ENCODE results near the gene TXNRD3. TPM values are rescaled to one million over a fixed set of nuclear protein-coding genes. Genes with fewer than 3 reads are reported as not detected.
A peak's percentile ranks its signal among the peaks of the same experiment; 100 is the strongest.
"Not testable (repeated sequence)": the region's sequence is repeated elsewhere in the genome, so short reads cannot be mapped to it uniquely, and the experiment has no call there.

The TXNRD3 gene
- total RNA-seq, 1 experiment from 2014 or later, result 21.5 TPM

DNA sequence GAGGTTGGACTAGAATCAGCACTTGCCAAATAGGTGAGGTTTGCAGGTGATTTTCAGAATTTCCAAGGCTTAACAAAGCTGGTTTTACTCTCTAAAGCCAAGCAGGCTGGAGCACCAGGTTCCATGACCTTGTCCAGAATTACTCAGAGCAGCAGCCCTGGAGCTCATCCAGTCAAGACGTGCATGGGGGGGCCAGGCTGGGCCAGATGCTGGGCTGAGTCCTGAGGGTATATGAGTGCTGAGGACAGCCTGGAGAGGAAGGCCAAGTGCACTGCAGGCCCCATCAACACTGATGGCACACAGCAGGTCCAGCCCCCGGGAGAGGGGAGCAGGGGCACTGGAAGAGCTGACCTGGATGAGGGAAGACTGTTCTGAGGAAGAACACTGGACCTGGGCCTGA is 3.0 kb upstream of the TXNRD3 start:
- DNase-seq (ENCODE audit: low spot score), result no peak
- in situ Hi-C loops (cut with HindIII; ENCODE audit: low sequenced_read_pairs), result no loop called here

DNA sequence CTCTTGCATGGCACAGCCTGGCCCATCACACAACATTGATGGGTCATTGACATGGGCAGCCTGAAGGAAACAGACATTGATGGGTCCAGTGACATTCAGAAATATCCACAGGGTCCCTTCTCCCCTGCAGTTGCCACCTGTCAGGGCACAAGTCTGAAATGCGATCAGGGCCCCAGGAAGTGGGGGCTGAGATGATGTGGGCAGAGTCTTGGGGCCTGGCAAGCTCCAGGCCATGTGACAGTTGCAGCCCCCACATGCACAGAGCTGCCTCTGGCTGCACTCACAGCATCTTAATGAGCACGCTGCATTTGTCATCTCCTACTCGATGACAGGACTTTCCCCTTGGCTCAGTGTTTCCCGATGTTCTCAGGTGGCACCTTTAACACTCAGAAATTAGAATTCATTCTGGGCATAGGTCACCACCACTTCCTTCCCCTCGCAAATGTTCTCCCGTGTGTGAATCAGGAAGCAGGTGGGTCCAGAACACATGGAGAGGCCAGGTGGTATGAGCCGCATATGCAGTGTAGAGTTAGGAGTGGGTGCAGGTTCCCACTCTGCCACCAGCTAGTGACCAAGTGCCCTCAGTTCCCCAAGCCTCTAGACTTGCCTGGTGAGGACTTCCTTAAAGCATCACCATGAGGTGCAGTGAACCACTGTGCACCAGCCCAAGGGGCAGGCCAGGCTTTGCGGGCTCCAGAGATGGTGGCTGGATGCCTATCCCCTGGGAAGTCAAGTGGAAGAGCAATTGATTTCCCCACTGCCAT is 1.6 kb upstream of the TXNRD3 start:
- in situ Hi-C loops (cut with HindIII; ENCODE audit: low sequenced_read_pairs), result no loop called here
- no peak for DNase-seq (ENCODE audit: low spot score)

DNA sequence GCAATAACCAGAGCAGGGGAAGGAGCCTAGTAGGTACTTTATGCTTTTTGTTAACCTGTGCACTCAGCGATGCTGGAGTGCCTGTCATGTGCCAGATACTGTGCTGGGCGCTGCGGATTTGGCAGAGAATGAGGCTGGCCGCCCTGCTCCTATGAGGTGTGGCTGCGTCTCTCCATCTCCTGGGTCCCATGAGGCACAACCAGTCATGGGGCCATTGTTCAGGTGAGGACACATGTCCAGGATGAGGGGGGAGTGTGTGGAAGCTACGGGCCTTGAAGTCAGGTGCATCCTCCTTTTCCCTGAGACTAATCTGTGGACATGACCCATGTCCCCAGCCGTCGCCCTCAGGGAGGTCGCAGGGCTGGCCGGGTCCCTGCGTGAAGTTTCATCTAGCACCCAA is 963 bp upstream of the TXNRD3 start:
- in situ Hi-C loops (cut with HindIII; ENCODE audit: low sequenced_read_pairs), result no loop called here

DNA sequence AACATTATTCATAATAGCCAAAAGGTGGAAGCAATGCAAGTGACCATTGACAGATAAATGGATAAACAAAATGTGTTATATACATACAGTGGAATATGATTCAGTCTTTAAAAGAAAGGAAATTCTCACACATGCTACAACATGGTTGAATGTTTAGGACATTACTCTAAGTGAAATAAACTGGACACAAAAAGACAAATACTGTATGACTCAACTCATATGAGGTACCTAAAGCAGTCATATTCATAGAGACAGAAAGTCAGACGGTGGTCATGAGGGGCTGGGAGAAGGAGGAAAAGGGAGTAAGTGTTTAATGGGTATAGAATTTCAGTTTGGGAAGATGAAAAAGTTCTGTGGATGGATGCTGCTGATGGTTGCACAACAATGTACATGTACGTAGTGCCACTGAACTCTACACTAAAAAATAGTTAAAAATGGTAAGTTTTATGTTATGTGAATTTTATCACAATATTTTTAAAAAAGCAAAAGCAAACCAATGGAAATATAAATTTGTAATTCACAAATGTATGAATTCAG is 5.3 kb downstream of the TXNRD3 start:
- in situ Hi-C loops (cut with HindIII; ENCODE audit: low sequenced_read_pairs), result no loop called here
- DNase-seq (ENCODE audit: low spot score), result no peak

More for the DNA sequence above, 963 bp upstream of the TXNRD3 start:
- no peak for DNase-seq (ENCODE audit: low spot score)

DNA sequence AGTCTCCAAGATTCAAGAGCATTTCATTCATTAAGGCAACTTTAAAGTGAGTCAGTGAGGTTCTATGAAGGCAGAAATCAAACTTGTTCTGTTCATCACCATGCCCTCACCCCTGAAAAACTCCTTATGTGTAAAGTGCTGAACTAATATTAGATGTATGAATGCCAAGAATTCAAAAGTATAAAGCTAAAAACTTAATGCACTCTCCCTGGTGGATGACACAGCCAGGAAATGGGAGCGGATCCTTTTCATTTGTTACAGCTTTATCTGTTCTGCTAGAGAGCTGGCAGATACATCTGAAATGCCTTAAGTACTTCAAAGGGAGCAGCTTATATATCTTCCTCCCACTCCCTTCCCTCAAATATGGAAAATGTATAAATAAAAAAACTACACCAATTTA is 8.2 kb downstream of the TXNRD3 start:
- in situ Hi-C loops (cut with HindIII; ENCODE audit: low sequenced_read_pairs), result no loop called here
- no peak for DNase-seq (ENCODE audit: low spot score)

DNA sequence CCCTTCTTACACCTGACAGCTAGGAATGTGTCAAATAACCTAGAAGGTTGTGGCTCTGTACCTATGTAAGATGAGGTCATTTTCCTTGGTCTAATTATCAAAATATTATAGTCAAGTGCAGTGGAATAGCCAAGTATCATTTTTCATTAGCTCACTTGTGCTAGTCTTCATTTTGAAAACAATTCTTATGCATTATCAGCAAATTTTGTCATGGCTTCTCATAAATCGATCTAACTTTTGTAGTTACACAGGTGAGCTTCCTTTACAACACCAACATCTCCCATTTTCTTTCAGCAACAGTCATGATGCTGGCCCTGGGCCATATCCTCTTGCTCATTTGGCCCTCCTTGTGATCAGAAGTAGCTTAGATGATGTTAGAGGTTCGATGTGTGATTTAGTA is 10.3 kb downstream of the TXNRD3 start:
- in situ Hi-C loops (cut with HindIII; ENCODE audit: low sequenced_read_pairs), result no loop called here
- DNase-seq (ENCODE audit: low spot score), result no peak

DNA sequence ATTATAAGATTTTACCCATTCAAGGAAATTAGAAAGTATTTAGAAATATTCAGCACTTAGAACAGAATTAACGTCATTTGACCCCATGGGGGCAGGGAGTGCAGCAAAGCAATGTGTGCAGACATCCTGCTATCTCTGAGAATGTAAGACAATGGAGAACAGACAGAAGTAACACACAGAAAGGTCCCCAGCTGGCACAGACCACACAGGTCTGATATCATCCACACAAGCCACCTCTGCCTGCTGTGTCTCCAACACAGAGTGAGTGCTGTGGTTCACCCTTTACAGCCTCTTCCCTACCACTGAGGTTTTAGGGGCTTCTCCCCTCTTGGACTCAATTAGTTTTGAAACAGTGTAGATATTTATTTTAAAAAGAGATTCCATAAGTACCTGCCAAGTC is 16.1 kb downstream of the TXNRD3 start:
- DNase-seq (ENCODE audit: low spot score), result no peak
- in situ Hi-C loops (cut with HindIII; ENCODE audit: low sequenced_read_pairs), result no loop called here

DNA sequence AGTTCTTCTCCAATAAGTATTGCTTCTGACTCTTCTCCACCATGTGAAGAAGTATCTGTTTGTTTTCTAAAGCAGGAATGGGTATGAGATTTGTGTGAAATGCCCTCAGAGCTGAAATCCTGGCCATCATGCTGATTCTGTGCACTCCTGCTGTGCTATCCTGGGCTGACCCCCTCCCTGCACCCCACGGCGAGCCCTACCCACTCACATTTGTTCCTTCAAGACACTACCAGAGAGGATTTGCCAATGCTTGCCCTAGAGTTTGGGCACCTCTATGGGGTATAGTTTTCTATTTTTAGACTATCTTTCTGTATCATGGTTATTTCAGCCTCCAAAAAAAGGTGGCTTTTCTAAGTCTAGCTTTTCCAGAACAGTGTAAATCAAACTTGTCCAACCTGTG is 18.5 kb downstream of the TXNRD3 start:
- no peak for DNase-seq (ENCODE audit: low spot score)
- in situ Hi-C loops (cut with HindIII; ENCODE audit: low sequenced_read_pairs), result no loop called here

DNA sequence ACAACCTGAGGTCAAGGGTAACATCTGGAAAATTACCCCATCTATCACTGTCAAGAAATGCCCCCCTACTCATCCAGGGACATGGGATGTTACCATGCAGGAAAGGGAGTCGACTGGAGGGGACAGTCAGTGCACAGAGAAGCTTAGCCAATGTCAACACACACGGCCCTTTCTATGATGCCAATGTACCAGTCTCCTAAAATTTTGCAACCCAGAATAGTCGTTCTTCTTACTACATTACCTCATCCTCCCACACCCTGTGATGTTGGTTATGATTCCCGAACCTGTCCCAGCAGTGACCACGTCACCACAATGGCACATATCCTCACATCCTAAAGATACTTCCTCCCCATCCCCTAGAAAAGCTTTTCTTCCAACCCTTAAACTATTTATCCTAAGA is 20.1 kb downstream of the TXNRD3 start:
- in situ Hi-C loops (cut with HindIII; ENCODE audit: low sequenced_read_pairs), result no loop called here
- DNase-seq (ENCODE audit: low spot score), result no peak

DNA sequence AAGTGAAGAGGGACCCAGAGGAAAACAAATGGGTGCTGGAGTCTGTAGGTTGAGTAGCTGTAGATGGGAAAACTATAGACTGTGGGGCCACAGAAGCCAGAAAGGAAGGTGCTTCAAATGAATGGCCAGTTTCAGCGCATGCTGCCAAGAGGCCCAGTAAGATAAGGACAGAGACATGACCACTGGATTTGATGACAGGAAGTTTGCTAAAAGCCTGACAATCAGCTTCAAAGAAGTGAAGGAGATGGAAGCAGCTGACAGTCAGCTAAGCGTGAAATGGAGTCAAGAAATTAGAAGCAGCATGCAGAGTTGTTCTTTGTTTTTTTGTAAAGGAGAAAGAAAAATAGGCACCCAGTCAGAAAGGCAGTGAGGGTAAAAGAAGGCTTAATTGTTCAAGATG is 24.9 kb downstream of the TXNRD3 start:
- in situ Hi-C loops (cut with HindIII; ENCODE audit: low sequenced_read_pairs), result no loop called here
- no peak for DNase-seq (ENCODE audit: low spot score)

DNA sequence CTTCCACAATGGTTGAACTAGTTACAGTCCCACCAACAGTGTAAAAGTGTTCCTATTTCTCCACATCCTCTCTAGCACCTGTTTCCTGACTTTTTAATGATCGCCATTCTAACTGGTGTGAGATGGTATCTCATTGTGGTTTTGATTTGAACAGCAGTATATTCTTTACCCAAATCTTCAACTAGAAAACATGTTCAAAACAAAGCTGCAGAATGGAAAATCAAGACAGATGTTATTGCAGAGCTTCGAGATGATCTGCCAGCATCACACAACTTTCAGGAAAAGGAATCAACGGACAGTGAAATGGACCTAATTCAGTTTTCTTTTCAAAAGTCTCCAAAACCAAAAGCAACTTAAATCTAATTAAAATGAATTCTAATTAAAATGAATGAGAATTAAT is 29.2 kb downstream of the TXNRD3 start:
- in situ Hi-C loops (cut with HindIII; ENCODE audit: low sequenced_read_pairs); DNase-seq (ENCODE audit: low spot score): not testable (repeated sequence)

DNA sequence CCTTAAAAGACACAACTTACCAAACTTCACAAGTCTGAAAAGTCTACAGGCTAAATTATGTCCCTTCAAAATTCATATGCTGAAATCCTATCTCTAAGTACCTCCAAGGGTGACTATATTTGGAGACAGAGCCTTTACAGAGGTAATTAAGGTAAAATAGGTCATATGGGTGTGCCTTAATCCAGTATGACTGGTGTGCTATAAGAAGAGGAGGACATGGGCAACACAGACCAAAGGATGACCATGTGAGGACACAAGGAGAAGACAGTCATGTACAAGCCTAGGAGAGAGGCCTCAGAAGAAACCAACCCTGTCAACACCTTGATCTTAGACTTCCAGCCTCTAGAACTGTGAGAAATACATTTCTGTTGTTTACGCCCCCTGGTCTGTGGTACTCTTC is 32.2 kb downstream of the TXNRD3 start:
- in situ Hi-C loops (cut with HindIII; ENCODE audit: low sequenced_read_pairs), result no loop called here
- DNase-seq (ENCODE audit: low spot score), result no peak

DNA sequence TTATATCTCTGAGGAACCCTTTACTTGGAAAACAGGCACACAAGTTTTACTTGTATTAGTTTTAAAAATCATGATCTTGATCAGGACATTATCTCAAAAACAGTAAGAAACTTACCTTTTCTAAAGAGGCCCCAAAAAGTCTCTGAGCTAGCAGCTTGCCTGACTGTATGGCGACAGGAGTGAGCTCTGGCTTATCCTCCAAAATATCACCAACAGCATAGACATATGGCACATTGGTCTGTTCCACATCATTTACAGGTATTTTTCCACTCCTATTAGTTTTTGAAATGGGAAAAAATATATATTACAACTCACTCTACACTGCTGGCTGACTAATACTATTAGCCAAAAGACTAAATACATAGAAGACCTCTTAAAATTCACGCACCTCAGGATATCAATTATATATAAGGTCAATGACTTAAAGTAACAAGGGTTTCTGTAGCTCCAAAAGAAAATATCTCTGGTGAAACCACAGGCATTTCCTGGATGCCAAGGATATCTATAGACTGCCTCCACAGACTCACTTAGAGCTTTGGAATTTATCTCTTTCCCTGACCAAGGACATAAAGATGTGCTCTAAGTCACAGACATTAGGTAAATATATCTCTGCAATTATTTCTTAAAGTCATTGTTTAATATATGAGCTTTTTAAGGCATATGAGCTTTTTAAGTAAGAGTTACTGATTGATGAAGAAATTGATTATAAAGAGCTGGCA is 33.1 kb downstream of the TXNRD3 start:
- in situ Hi-C loops (cut with HindIII; ENCODE audit: low sequenced_read_pairs), result no loop called here
- peak; percentile 55 for DNase-seq (ENCODE audit: low spot score)

DNA sequence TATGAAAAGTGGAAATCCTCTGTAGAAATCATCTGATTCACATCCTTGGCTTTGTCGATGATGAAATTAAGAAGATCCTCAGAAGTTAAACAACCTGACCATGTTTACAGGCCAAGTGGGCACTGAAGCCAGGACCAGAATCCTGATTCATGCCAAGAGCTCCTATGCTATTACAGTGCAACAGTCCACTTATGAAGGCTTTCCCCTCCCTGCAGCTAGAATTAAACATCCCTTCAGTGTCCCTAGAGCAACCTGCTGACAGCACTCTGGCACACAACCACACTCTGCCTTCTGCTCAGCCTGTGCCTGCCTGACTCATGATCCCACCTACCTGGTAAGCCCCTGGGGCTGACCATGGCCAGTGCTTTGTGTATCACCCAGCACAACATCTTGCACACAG is 33.8 kb downstream of the TXNRD3 start:
- DNase-seq (ENCODE audit: low spot score), result peak; percentile 92

DNA sequence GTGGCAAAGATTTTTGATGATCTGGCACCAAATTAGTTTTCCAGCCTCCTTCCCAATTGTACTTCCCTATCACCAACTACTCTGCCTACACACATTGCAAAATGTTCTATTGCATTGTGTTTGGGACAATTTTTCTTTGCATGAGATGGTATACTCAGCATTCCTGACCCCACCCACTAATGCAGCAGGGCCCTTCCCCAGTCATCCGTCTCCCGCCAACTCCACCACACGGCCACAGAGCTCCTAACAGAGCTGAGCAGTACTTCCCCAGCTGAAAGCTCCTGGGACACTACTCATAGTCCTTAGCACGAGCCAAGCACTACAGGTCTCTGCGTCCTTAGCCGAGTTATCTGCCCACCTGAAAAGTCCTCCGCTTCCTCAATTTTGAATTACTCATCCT is 34.2 kb downstream of the TXNRD3 start:
- no peak for DNase-seq (ENCODE audit: low spot score)
- in situ Hi-C loops (cut with HindIII; ENCODE audit: low sequenced_read_pairs), result no loop called here

More for the DNA sequence above, 33.8 kb downstream of the TXNRD3 start:
- in situ Hi-C loops (cut with HindIII; ENCODE audit: low sequenced_read_pairs), result no loop called here

DNA sequence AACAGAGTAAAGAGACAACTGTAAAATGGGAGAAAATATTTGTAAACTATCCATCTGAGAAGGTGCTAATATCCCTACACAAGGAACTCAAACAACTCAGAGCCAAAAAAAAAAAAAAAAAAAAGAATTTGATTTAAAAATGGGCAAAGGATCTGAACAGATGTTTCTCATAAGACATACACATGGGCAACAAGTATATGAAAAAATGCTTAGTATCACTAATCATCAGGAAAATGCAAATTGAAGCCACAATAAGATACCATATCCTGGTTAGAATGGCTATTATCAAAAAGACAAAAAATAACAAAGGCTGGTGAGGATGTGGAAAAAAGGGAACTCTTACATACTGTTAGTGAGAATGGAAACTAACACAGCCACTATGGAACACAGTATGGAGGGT is 36.2 kb downstream of the TXNRD3 start:
- in situ Hi-C loops (cut with HindIII; ENCODE audit: low sequenced_read_pairs), result no loop called here
- no peak for DNase-seq (ENCODE audit: low spot score)

DNA sequence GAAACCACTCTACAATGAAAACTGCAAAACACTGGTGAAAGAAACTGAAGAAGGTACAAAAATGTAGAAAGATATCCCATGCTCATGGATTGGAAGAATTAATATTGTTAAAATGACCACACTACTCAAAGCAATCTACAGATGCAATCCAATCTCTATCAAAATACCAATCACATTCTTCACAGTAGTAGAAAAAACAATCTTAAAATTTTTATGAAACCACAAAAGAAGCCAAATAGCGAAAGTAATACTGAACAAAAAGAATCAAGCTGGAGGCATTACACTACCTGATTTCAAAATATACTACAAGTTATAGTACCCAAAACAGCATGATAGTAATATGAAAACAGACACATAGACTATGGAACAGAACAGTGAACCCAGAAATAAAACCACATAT is 36.9 kb downstream of the TXNRD3 start:
- DNase-seq (ENCODE audit: low spot score), result no peak
- in situ Hi-C loops (cut with HindIII; ENCODE audit: low sequenced_read_pairs), result no loop called here

DNA sequence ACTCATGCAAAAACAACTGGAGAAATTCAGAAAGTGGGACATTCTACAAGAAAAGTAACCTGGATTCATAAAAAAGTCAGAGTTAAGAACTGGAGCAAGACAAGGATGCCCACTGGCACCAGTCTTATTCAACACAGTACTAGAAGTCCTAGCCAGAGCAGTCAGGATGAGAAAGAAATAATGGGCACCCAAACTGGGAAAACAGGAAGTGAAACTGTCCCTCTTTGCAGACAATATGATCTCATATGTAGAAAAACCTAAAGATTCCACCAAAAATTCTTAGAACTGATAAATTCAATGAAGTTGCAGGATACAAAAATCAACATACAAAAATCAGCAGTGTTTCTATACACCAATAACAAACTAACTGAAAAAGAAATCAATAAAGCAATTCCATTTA is 37.4 kb downstream of the TXNRD3 start:
- in situ Hi-C loops (cut with HindIII; ENCODE audit: low sequenced_read_pairs), result no loop called here

DNA sequence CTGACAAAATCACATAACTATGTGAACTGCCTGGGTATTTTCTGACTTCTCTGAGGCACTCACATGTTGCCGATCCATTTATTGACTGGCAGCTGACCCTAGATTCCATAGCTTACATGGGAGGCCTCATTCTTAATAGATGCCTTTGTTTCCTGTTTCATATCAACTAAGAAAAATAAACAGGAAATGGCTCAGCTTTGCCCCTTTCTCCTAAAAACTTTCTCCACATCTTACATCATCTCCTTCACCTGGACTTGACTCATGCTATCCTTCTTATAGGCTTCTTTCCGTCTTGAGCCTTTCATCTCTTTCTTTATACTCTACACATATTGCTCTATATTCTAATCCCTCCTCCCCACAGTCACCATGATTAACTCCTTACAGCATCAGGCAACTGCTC is 38.0 kb downstream of the TXNRD3 start:
- DNase-seq (ENCODE audit: low spot score), result no peak
- in situ Hi-C loops (cut with HindIII; ENCODE audit: low sequenced_read_pairs), result no loop called here

More for the DNA sequence above, 37.4 kb downstream of the TXNRD3 start:
- no peak for DNase-seq (ENCODE audit: low spot score)

DNA sequence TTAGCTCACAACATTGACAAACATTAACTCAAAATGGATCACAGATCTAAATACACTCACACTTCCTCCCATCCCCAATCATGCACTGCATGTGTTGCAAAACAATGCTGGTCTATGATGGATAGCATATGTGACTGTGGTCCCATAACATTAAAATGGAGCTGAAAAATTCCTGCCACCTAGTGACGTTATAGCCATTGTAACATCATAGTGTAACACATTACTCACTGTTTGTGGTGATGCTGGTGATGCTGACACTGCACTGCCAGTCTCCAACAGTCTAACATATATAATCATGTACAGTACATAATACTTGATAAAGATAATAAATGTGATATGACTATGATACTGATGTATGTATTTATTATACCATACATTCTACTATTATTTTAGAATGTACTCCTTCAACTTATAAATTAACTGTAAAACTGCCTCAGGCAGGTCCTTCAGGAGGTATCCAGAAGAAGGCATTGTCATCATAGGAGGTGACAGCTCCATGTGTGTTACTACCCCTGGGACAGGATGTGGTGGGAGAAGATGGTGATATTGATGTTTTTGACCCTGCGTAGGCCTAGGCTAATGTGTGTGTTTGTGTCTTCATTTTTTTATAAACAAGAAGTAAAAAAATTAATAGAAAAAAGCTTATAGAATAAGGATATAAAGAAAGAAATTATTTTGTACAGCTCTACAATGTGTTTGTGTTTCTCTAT is 41.3 kb downstream of the TXNRD3 start:
- in situ Hi-C loops (cut with HindIII; ENCODE audit: low sequenced_read_pairs), result no loop called here
- no peak for DNase-seq (ENCODE audit: low spot score)

Data from G401 (cell line).